ENCODE data around the gene IL1RAP.

The IL1RAP gene

GRCh38 chr3:190680691-190681090 is 166.8 kb downstream of the IL1RAP start:
- DNase-seq, result no peak

- no peak for DNase-seq
Observed at GRCh38 chr3:190684776-190685175, 170.9 kb downstream of the IL1RAP start.

- DNase-seq, result no peak
Observed at GRCh38 chr3:190686011-190686410, 172.1 kb downstream of the IL1RAP start.

- DNase-seq, result no peak
Observed at GRCh38 chr3:190690246-190690645, 176.4 kb downstream of the IL1RAP start.

- DNase-seq, result no peak
Observed at GRCh38 chr3:190692256-190692655, 178.4 kb downstream of the IL1RAP start.

- no peak for DNase-seq
Observed at GRCh38 chr3:190694335-190695001, 180.6 kb downstream of the IL1RAP start.

- DNase-seq, result no peak
Observed at GRCh38 chr3:190695225-190695624, 181.3 kb downstream of the IL1RAP start.

GRCh38 chr3:190695994-190696393 is 182.1 kb downstream of the IL1RAP start:
- DNase-seq, result no peak

- no peak for DNase-seq
Observed at GRCh38 chr3:190696777-190697501, 183.1 kb downstream of the IL1RAP start.

- no peak for DNase-seq
Observed at GRCh38 chr3:190697502-190697830, 183.6 kb downstream of the IL1RAP start.

- no peak for DNase-seq
Observed at GRCh38 chr3:190697901-190698300, 184.0 kb downstream of the IL1RAP start.

GRCh38 chr3:190699776-190700175 is 185.9 kb downstream of the IL1RAP start:
- no peak for DNase-seq

- no peak for DNase-seq
Observed at GRCh38 chr3:190701096-190701532, 187.2 kb downstream of the IL1RAP start.

- no peak for DNase-seq
Observed at GRCh38 chr3:190706582-190706981, 192.7 kb downstream of the IL1RAP start.
